ENCODE data around the gene TNFSF4.

- no peak for TF ChIP-seq POLR2A (IDR thresholded peaks at IDR 0.05; ENCODE audit: low read length)
- TF ChIP-seq GATA1 (IDR thresholded peaks at IDR 0.05; ENCODE audit: low read depth, low read length), result no peak
Measured at GRCh38 chr1:173168941-173169340, 38.2 kb downstream of the TNFSF4 start.
